ENCODE data around the gene ZHX3.

Gene ZHX3

DNA sequence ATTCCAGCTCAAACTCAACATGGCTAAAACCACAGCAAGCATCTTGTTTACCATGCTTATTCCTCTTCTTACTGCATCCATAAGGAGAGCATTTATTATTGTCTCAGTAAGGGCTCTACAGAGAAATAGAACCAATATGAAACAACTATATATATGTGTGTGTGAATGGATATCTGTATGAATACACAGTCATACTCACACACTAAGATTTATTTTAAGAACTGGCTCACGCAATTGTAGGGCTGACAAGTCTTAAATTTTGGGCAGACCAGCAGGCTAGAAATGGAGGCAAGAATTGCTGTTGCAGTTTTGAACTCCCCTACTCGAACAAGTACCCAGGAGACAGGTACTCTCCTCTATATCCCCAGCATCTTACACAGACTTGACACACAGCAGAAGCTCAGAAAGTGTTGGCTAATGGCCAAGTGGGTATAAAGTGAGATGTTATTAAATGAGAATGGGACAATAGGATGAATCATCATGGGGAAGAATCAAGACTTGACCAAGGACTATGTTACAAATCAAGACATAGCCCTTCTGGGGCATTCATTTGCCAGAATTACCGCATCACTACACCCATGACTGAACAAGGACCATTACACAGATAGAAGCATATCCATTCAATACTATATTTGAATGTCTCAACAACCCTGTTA is 13.0 kb downstream of the ZHX3 start:
- no peak for DNase-seq
- intact Hi-C loops (cut with DNase I): no loop called here

DNA sequence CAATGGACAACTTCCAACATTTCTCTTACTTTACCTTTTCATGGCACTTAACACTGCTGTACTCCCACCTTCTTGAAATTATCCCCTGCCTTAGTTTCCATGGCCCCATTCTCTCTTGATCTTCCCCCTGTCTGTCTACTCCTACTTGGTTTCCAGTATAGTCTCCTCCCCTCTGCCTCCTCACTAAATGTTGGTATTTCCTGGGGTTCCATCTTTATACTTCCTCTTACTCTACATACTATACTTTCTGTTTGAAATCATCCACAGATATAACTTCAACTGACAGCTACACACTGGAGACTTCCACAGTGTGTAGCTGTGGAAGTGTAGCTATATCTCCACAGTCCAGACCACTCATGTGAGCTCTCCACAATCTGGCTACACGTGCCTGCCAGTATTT is 13.5 kb downstream of the ZHX3 start:
- intact Hi-C loops (cut with DNase I): no loop called here

DNA sequence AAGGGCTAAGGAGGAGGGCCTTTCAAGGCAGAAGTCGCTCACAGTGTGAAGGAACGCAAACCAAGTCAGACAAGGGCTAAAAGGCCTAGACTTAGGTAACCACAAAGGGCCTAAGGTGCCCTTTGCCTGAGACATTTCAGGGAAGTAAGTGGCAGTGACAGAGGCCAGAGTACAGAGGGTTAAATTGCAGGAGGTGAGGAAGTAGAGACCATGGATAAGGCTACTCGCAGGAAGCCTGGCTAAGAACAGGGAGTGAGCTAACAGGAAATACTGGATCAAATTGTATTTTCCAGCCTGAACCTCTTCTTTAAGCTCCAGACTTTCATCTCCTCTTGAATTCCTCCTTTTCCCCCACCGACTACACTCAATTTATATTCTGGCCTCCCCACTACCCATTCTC is 16.6 kb downstream of the ZHX3 start:
- no peak for DNase-seq
- intact Hi-C loops (cut with DNase I): no loop called here

More for the DNA sequence above, 13.5 kb downstream of the ZHX3 start:
- no peak for DNase-seq

DNA sequence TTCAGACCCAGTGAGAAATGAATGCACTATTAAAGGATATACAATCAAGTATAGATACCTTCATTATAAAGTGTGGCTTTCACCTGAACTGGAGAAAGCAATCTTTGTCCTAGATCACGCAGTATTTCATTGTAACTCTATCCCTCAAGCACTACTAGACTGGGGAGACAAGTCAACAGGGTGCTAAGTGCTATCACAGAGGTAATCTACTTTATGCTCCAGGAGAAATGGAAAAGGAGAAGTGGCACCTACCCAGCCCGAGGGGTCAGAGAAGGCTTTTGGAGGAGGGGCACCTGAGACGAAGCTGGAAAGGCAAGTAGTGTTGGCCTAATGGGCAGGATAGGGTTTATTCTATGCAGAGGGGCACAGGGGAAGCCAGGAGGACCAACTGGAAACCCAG is 17.1 kb downstream of the ZHX3 start:
- no peak for DNase-seq
- intact Hi-C loops (cut with DNase I): no loop called here

DNA sequence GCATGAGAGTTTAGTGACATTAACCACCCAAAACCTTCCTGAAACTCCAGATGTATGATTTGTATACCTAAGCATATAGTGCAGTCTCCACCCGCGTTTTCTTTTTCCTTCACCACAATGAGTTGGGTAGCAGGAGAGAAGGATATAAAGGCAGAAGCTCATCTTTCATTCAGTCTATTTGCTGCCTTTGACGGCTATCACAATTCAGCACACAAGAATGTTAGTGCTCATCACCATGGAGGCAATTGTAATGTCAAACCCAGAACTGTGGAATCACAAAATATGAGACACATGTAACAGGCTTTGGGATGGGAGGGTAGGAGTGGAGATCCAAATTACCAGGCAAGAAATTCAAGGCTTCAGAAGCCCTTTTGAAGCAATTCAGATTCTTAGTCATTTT is 17.6 kb downstream of the ZHX3 start:
- intact Hi-C loops (cut with DNase I): no loop called here
- no peak for DNase-seq

DNA sequence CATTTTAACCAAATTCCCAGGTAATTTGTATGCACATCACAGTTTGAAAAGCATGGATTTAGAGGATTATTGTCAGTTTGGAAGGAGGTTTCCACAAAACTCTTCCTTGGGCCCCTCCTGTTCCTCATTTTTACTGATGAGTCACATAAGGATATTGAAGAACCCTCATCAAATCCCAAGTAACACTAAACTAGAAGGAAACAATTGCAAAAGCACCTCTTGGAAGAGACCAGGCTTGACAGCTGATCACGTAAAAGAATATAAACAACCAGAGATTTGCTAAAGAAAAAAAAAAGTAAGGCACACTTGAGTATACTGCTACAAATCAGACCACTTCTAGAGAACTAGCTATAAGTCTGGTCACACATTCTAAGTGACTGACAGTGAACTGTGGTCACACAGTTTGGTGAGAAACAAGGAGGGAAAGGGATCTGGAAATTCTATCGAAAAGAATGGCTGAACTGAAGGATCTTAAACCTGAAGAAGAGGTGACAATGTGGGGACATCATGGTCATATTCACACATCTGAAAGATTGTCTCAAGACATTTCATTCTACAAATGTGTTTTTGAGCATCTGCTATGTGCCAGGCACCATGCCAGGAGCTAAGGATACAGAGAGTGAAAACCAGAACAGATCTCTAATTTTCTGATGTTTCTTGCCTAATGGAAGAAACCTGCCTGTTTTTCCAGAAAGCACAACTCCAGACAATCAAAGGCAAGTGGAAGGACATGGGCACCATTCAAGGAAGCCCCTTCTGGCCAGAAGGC is 24.1 kb downstream of the ZHX3 start:
- peak in 6 of 10 donors; percentile 17 to 76 (median 44) for DNase-seq
- intact Hi-C loops (cut with DNase I): no loop called here

DNA sequence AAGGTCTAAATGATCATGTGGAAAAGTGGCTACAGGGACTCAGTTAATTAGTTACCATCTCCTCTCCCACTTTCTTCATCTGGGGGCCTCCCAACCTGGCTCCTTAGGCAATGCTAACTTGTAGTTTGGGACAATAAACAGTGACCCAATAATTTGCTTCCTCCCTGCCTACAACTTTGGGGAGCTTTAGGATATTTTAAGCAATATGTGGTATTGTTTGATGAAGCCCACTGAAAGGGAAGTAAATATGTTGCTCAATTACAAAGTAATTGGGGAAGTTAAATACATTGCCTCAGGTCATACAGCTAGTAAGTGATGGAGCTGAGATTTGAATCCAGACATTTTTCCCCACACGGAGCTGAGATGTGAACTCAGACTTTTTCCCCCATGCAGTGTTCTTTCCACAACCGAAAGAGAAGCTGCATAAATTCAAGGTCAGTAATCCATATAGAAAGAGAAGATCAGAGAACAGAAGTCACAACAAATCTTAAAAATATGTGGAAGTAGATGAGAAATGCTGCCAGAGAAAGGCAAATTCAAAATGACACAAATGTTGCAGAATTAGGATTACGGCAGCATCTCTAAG is 26.6 kb downstream of the ZHX3 start:
- DNase-seq: no peak

DNA sequence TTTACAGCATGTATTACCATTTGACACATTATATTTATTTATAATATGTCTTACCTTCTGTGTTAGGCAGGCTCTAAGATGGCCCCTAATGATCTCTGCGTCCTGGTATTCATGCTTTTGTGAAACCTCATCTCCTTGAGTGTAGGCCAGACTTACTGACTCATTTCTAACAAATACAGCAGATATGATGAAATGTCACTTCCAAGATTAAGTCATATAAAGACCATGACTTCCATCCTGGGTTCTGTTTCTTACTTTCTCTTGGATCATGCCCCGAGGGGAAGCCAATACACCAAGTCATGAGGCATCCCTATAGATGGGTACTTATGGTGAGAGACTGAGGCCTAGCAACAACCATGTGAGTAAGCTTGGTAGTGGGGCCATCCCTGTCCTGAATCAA is 30.2 kb downstream of the ZHX3 start:
- intact Hi-C loops (cut with DNase I): no loop called here
- no peak for DNase-seq

More for the DNA sequence above, 26.6 kb downstream of the ZHX3 start:
- intact Hi-C loops (cut with DNase I): no loop called here

DNA sequence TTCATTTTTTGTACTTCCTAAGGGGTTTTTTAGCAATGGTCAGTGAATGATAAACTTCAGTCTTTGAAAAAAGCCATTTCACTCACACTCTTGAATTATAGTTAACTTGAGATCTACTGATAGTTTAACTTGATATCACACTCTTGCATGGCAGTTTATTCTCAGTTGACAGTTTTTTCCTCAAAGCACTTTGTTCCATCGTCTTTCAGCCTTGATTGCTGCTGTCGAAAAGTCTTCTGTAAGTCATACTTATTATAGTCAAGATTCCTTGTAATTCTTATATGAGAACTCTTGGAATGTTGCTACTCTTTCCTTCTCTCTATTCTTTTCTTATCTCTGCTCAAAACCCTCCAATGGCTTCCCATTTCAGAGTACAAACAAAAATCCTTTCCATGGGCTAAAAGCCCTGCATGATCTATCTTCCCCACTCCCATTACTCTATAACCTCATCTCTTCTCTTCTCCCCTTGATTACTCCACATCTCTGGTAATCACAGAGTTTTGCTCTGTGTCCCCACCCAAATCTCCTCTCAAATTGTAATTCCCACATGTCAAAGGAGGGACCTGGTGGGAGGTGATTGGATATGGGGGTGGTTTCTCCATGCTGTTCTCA is 31.2 kb downstream of the ZHX3 start:
- intact Hi-C loops (cut with DNase I): no loop called here
- DNase-seq: no peak

DNA sequence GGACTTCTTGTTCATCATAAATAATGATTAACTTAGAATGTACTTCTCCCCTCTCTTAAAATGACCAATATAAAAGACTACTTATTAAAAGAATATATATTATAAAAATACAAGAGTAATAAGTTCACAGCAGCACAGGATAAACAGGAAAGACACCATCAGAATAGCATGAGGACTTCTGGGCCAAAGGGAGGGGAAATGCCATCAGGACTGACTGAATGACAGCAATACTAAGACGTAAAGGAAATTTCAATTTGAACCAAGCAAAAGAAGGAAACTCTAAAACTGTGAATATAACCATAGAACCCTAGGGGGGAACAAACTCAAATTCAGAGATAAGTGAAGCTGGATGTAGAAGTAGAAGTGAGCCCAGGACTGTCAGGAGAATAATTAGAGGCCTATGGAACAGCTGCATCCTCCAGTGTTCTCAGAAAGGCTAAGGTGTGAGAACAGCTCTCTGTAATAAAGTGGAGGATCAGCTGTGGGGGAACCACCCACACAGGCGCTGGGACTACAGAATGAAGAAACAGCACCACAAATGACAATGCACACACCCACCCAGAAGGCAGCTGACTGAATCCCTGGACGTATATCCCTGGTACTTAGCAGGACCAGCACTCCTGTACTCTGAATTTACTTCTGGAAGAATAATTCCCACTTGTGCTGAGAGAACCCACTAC is 37.8 kb downstream of the ZHX3 start:
- intact Hi-C loops (cut with DNase I): no loop called here
- peak in 8 of 10 donors; percentile 22 to 89 (median 60) for DNase-seq

DNA sequence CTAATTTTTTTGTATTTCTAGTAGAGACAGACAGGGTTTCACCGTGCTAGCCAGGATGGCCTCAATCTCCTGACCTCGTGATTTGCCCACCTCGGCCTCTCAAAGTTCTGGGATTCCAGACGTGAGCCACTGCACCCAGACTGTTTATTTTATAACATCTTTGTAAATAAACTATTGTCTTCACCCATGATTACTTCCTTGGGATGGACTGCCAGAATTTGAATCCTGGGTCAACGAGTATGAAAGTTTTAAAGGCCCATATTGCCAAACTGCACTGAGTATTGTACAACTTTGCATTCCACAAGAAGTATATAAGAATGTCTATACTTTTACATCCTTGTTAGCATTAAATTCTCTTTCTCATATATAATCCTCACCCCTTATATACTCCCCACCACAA is 38.6 kb downstream of the ZHX3 start:
- DNase-seq: no peak
- intact Hi-C loops (cut with DNase I): no loop called here

DNA sequence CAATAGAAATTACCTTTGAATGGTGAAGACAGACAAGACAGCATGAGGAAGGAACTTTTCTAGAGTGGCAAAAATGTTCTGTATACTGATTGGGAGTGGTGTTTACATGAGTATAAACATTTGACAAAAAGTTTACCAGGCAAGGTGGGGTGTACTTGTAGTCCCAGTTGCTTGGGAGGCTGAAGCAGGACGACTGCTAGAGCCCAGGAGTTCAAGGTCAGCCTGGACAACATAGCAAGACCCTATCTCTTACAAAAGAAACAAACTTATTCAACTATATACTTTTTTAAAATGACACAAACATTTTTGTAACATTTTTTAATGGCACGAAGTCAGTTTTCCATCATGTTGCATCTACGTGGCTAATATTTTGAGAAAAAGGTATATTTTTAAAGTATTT is 40.5 kb downstream of the ZHX3 start:
- intact Hi-C loops (cut with DNase I): no loop called here
- DNase-seq: no peak

DNA sequence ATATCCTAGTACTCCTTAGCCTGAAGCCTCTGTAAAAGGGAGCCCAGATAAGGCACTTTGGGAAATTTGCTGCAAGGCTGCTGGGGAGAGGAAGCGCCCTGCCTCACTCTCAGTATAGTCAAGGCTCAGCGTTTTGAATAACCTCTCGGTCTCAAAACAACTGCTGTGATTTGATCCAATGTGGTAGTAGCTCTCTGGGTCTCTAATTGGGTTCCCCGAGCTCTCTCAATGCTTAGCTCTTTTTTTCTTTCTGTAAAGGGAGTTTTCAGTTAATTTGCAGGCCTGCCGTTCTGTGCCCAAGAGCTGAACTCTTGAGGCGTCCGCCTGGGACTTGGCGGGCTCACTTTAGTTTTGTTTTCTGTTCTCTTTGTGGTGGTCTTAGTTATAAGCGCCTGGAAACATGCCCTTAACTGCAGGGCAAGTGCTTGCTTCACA is 41.2 kb downstream of the ZHX3 start:
- intact Hi-C loops (cut with DNase I): no loop called here
- DNase-seq: peak in 3 of 10 donors; percentile 24 to 38 (median 25)

DNA sequence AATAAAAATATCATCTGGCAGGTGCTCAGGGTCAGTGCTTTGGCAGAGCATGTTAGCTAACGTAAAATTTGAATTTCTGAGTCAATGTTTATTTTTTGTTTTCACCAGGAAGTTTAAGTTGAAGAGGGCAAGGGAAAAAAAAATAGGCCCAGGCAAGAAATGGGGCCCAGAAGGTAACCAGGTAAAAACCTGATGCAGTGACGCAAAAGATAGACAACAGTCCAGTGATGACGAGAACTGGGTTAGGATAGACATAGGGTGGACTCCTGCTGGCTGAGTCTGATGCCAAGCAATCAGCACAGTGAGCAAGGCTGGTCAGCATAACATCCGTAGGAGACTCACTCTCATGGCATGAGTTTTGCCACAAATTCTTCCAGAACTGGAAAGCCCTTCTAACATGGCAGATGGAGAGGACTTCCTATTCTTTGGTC is 42.2 kb downstream of the ZHX3 start:
- intact Hi-C loops (cut with DNase I): no loop called here
- no peak for DNase-seq

DNA sequence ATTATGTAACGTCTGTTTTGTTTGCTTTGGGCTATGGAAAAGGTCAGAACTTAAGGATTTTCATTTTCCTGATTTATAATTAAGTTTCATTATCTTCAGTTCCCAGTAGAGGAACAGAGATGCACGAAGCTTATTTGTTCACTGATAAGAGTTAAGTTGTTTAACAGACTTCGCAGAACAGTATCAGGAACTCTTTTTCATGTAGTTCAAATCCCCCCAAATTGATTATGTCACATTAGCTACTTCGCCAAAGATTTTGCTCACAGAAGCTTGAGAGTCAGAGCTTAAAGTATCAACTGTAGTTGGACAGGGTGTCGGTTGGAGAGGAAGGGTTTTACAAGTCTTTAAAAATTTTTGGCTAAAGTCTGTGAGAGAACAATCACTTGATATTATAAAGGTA is 43.4 kb downstream of the ZHX3 start:
- no peak for DNase-seq
- intact Hi-C loops (cut with DNase I): no loop called here

DNA sequence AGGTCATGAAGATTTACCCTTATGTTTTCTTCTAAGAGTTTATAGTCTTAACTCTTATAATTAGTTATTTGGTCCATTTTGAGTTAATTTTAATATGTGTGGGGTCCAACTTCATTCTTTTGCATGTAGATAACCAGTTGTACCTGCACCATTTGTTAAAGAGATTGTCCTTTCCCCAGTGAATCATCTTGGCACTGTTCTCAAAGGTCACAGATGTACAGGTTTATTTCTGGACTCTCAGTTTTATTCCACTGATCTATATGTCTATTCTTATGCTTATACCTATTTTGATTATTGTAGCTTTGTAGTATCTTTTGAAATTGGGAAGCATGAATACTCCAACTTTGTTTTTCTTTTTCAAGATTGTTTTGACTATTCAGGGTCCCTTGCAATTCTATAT is 44.1 kb downstream of the ZHX3 start:
- intact Hi-C loops (cut with DNase I): no loop called here
- DNase-seq: no peak

DNA sequence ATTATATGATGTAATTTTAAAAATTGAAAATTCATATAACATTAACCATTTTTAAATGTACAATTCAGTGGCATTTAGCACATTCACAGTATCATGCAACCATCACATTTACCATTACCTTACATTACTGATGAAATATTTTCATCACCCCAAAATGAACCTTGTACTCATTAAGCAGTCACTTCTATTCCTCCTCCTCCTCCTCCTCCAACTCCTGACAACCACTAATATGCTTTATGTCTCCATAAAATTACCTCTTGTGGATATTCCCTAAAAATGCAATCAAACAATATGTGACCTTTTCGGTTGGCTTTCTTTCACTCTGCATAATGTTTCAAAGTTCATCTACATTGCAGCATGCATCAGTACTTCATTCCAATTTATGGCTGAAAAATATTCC is 45.2 kb downstream of the ZHX3 start:
- no peak for DNase-seq
- intact Hi-C loops (cut with DNase I): no loop called here

DNA sequence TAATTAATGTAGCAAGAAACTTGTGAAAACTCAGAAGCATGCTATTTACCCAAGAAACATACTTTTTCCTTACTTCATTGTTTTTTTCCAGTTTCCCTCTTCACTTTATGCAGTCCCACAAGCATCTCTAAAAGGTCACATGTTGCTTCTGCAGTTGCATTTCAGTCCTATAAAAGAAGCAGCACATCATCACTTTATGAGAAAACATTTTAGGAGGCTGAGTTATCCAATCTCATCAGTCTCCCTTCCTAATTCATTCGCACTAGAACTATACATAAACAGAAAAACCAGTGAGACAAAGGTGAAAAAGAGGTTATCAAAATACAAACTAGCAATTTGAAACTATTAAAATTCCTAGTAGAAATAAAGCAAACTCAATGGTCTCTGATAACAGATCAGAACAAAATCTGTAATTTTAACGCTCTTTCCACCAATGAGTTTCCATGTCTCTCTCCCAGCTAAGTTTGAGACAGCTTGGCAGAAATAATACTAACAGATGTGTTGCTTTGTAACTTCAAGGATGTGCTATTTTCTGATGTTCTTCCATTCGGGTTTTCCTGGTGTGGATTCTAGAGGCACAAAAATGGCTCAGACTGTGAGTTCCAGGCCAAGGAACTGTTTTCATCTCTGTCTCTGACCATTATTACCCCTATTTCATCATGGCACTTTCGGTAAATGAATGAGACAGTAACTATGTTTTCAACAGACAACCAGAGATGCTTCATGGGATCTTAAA is 48.4 kb downstream of the ZHX3 start:
- intact Hi-C loops (cut with DNase I): no loop called here
- no peak for DNase-seq

DNA sequence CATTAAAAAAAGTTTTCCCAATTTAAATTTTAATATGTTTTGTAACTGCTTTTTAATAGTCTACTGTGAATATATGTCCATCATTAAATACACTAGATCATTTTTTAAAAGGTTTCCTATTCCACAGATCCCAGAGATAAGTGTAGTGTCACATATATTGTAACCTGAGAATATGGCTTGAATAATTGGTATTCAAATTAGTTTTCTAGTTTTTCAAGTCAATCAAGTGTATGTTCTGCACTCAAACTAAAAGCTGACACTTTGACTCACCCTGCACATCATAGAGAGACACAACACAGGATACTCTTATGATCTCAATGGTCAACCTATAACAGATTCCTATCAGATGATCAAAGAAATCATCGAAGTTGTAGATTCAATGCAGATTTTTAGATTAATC is 49.1 kb downstream of the ZHX3 start:
- no peak for DNase-seq
- intact Hi-C loops (cut with DNase I): no loop called here

DNA sequence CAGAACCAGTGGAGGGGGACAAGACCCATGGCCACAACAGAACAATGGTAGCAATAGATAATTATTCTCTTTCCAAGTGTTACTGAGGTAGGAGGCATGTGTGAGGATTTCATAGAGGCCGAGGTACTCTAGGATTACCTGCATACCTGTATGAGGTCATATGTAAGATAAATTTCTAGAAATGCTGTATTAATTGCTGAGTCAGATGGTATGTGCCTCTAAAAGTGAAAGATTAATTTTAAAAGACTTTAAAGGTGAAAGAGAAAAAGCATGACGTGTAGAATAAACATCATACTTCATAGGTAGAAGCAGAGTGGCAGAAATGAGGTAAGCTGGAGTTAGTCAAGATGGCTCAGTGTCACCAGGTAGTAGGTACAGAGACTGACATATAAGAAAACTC is 51.6 kb downstream of the ZHX3 start:
- no peak for DNase-seq
- intact Hi-C loops (cut with DNase I): no loop called here
